K562 (cell line): ENCODE data around the gene MTA1. TPM values are rescaled to one million over a fixed set of nuclear protein-coding genes. Genes with fewer than 3 reads are reported as not detected.
A peak's percentile ranks its signal among the peaks of the same experiment; 100 is the strongest.

Experiments
- ATAC-seq: fragments of 200-7000 bp; cut with Tn5 transposase; 3 replicates; pipeline ENCODE4 v1.9.1; 2020; ENCODE audit warnings: moderate library complexity
- BruUV-seq: library from RNA; stranded (reverse); fragments of 400-500 nt; replicated peaks from 2 replicates; lab custom pipeline; 2021; lab: Mats Ljungman, UMichigan
- CTCF ChIA-PET: fragments of 300-600 bp; formaldehyde crosslinking; extraction: SDS; loops from one replicate; lab custom pipeline; 2021; ENCODE audit warnings: low intra/inter-chr PET ratio; lab: Yijun Ruan, JAX
- POLR2A ChIA-PET: fragments of 300-600, 350-650 bp; sonication (Branson Sonifier 250); formaldehyde crosslinking; extraction: SDS; loops from one replicate; lab custom pipeline; 2021; ENCODE audit warnings: antibody characterized with exemption, inconsistent platforms; lab: Yijun Ruan, JAX
- DNase-seq, 4 experiments: peaks; one replicate each; pipeline versions ENCODE4 v3.0.0 to v3.0.0-alpha.2; 2011 to 2018; ENCODE audit warnings: low spot score in 3 of 4, mixed read lengths in 3 of 4; ENCODE audit errors: extremely low read depth in 1 of 4
- FAIRE-seq: peaks from 2 replicates; lab custom pipeline; 2011; peaks lifted over from hg19 to GRCh38; lab: Jason Lieb, UNC
- H2AFZ ChIP-seq: 2 replicates; pipeline ENCODE4 v1.6.0; 2011; ENCODE audit warnings: low read depth, low read length, control low read depth, inconsistent platforms
- H3K27ac ChIP-seq: fragments of 200-600 bp; 3 replicates; pipeline ENCODE4 v1.8.0; 2011; ENCODE audit warnings: low read depth, mild to moderate bottlenecking, control low read depth, inconsistent platforms, low read length, moderate library complexity, mixed read lengths; ENCODE audit errors: extremely low read depth
- H3K27me3 ChIP-seq, 2 experiments: fragments of 300-600 bp in 1 of 2; 2 replicates in 1 of 2; 3 replicates in 1 of 2; pipeline versions ENCODE4 v1.6.0 to v1.8.0; 2011; ENCODE audit warnings: inconsistent platforms in 2 of 2, low read length in 2 of 2, mild to moderate bottlenecking in 1 of 2, mixed read lengths in 1 of 2, moderate library complexity in 1 of 2; ENCODE audit not compliant: control insufficient read depth in 2 of 2, insufficient read depth in 2 of 2
- H3K36me3 ChIP-seq: fragments of 300-600 bp; 3 replicates; pipeline ENCODE4 v1.8.0; 2011; ENCODE audit warnings: mild to moderate bottlenecking, low read length, inconsistent platforms; ENCODE audit not compliant: control insufficient read depth, insufficient read depth
- H3K4me1 ChIP-seq, 2 experiments: fragments of 200-600 bp in 1 of 2; replicated peaks in 1 of 2; 2 replicates in 1 of 2; 3 replicates in 1 of 2; pipeline versions ENCODE4 v1.5.1 to v1.8.0; 2011; ENCODE audit warnings: inconsistent platforms in 2 of 2, low read length in 2 of 2, mild to moderate bottlenecking in 1 of 2, mixed read lengths in 1 of 2, moderate library complexity in 1 of 2; ENCODE audit not compliant: control insufficient read depth in 2 of 2, insufficient read depth in 2 of 2
- H3K4me2 ChIP-seq: 2 replicates; pipeline ENCODE4 v1.6.1; 2011; ENCODE audit warnings: low read length, control low read depth, inconsistent platforms, mixed read lengths; ENCODE audit not compliant: insufficient read depth
- H3K4me3 ChIP-seq: fragments of 200-600 bp; sonication (generic), shearing (Covaris generic); 2 replicates; pipeline ENCODE4 v1.5.1; 2016; ENCODE audit warnings: control low read depth, inconsistent platforms
- H3K79me2 ChIP-seq: fragments of 200-600 bp; 3 replicates; pipeline ENCODE4 v1.8.0; 2011; ENCODE audit warnings: low read length, inconsistent platforms; ENCODE audit not compliant: control insufficient read depth, insufficient read depth
- H3K9ac ChIP-seq, 2 experiments: 2 replicates each; pipeline versions ENCODE4 v1.6.0 to v1.6.1; 2011; ENCODE audit warnings: low read depth in 2 of 2, low read length in 2 of 2, control low read depth in 1 of 2, inconsistent platforms in 1 of 2, mild to moderate bottlenecking in 1 of 2, mixed read lengths in 1 of 2; ENCODE audit not compliant: insufficient read depth in 1 of 2
- H3K9me1 ChIP-seq: one replicate; pipeline ENCODE4 v1.6.0; 2011; ENCODE audit warnings: inconsistent platforms, mild to moderate bottlenecking, low read length, moderate library complexity; ENCODE audit not compliant: control insufficient read depth, insufficient read depth
- H3K9me3 ChIP-seq: replicated peaks from 2 replicates; pipeline ENCODE4 v1.5.1; 2011; ENCODE audit warnings: low read depth, low read length, inconsistent platforms; ENCODE audit not compliant: control insufficient read depth, insufficient read depth
- H4K20me1 ChIP-seq: replicated peaks from 2 replicates; pipeline ENCODE4 v1.6.1; 2011; ENCODE audit warnings: low read length, inconsistent platforms, mixed read lengths; ENCODE audit not compliant: control insufficient read depth, insufficient read depth
- MTA1 ChIP-seq: fragments of 450-650 bp; IDR thresholded peaks from 2 replicates; pipeline ENCODE4 v1.6.1; 2017; ENCODE audit warnings: borderline replicate concordance
- POLR2G ChIP-seq: fragments of 200-400 bp; formaldehyde crosslinking; IDR thresholded peaks from 2 replicates; pipeline ENCODE4 v1.6.1; 2017; ENCODE audit warnings: low read depth, mild to moderate bottlenecking, antibody characterized with exemption, low read length, moderate library complexity
- SLC30A9 ChIP-seq: fragments of 250-450 bp; sonication (Bioruptor Pico); IDR thresholded peaks from 2 replicates; pipeline ENCODE4 v1.8.0; 2022; ENCODE audit warnings: mild to moderate bottlenecking, moderate library complexity
- STAT5A ChIP-seq: IDR thresholded peaks from 2 replicates; pipeline ENCODE4 v1.6.1; 2012; ENCODE audit warnings: low read length, inconsistent platforms, borderline replicate concordance
- WGBS: fragments of 100-300 bp; shearing (Covaris generic); methylation state at CpG from one replicate; pipeline ENCODE4 v1.1.6; 2016; ENCODE audit warnings: low coverage, mixed read lengths; ENCODE audit not compliant: insufficient coverage; ENCODE audit errors: missing lambda C conversion rate; 5-methylcytosine and 5-hydroxymethylcytosine counted together
- in situ Hi-C: fragments of 300-500 bp; cut with MboI; formaldehyde crosslinking; loops from 4 replicates; pipeline ENCODE4 v1.15.0; 2018; ENCODE audit warnings: inconsistent platforms, mixed read lengths
- intact Hi-C: fragments of 100-400 bp; cut with micrococcal nuclease; formaldehyde crosslinking; loops from 2 replicates; pipeline ENCODE4 v1.14.2; 2022
- polyA plus RNA-seq, 8 experiments: library from polyadenylated mRNA; depleted of rRNA in 4 of 8; stranded (reverse) in 5 of 8; unstranded in 3 of 8; fragments of >200 nt; fragmentation: Nextera tagmentation in 2 of 8; fragmentation: Illumina TruSeq in 1 of 8; extraction: Ambion mirVana in 2 of 8; extraction: Trizol in 1 of 8; gene quantifications; 2 replicates each; pipeline versions ENCODE4 v1.2.1 to v1.2.3, GENCODE V29; 2011 to 2014; ENCODE audit warnings: inconsistent platforms in 1 of 8, missing spikeins in 1 of 8
- total RNA-seq, 7 experiments: library from RNA; depleted of rRNA in 6 of 7; stranded (reverse); fragments of >200 nt in 6 of 7; fragmentation: Illumina TruSeq in 2 of 7; extraction: Trizol in 2 of 7; gene quantifications; 2 replicates each; pipeline versions ENCODE4 v1.2.1 to v1.2.3, GENCODE V29; 2011 to 2021; ENCODE audit warnings: low replicate concordance in 1 of 7

MTA1 gene
- total and polyA plus RNA-seq, 9 of the 15 experiments (the other 6 are each of a cell fraction or from before 2014, with no cell fraction given): 0.13 to 118 (median 32.3) TPM

- intact Hi-C loops (loop anchor here (5.0 kb wide), 1 partner anchor 40 kb away; the partner anchor contains the start of gene CRIP1), in situ Hi-C loops (no loop called here)
- H3K79me2 ChIP-seq: 0 out of 3 replicates have a peak, but pooled peaks cover 5% of the 10 kb centered on the region
- no peak overlapping the region for H3K27ac ChIP-seq
- no peaks in the 10 kb centered on the region for H4K20me1 ChIP-seq
- no peak overlapping the region; a peak in 1 of 4 replicates for H3K9ac ChIP-seq
- ChIA-PET CTCF (no interaction called here), POLR2A (interaction anchor here (0.7 kb wide), 1 partner anchor 24 kb away, joined by 4 read pairs; no protein-coding TSS in a partner anchor)
- no peak for FAIRE-seq
- no peak overlapping the region for H3K4me3 ChIP-seq
- 90% methylated on average over 12 of the region's 14 CpGs for WGBS
- no peaks in the 10 kb centered on the region for H3K9me3 ChIP-seq
- peaks cover 0 to 48% of the 10 kb centered on the region in 2 experiments; a peak in 2 of 5 replicates for H3K4me1 ChIP-seq
- peaks cover 46% of the 10 kb centered on the region; the same call in 1 of the 3 replicates for H3K36me3 ChIP-seq
- ATAC-seq: no peak
- TF ChIP-seq SLC30A9 (CRISPR knock-in tag): no peak
- no peak for TF ChIP-seq MTA1
- peak; percentile 16; the same call in 1 of the 2 replicates for TF ChIP-seq POLR2G
- TF ChIP-seq STAT5A: no peak
- DNase-seq: no peak
- no peaks in the 10 kb centered on the region for H3K27me3 ChIP-seq
- BruUV-seq: no TSS peak
- no peaks in the 10 kb centered on the region for H3K9me1 ChIP-seq
- no peak overlapping the region for H3K4me2 ChIP-seq
- H2AFZ ChIP-seq: no peak overlapping the region
These were observed 27.3 kb downstream of the MTA1 start for GRCh38 chr14:105446971-105447370.
